GM18505 (cell line): ENCODE data around the gene TAX1BP1.
"Not testable (repeated sequence)": the region's sequence is repeated elsewhere in the genome, so short reads cannot be mapped to it uniquely, and the experiment has no call there.

Experiments
- ATAC-seq: cut with Tn5 transposase; IDR thresholded peaks from one replicate; pipeline ENCODE4 v1.9.1; 2021; ENCODE audit not compliant: unreplicated experiment
- POLR2A ChIP-seq: IDR thresholded peaks from 4 replicates; pipeline ENCODE4 v1.6.1; 2011; ENCODE audit warnings: borderline replicate concordance; ENCODE audit not compliant: insufficient read depth, insufficient read length; ENCODE audit errors: extremely low read depth

The TAX1BP1 gene

DNA sequence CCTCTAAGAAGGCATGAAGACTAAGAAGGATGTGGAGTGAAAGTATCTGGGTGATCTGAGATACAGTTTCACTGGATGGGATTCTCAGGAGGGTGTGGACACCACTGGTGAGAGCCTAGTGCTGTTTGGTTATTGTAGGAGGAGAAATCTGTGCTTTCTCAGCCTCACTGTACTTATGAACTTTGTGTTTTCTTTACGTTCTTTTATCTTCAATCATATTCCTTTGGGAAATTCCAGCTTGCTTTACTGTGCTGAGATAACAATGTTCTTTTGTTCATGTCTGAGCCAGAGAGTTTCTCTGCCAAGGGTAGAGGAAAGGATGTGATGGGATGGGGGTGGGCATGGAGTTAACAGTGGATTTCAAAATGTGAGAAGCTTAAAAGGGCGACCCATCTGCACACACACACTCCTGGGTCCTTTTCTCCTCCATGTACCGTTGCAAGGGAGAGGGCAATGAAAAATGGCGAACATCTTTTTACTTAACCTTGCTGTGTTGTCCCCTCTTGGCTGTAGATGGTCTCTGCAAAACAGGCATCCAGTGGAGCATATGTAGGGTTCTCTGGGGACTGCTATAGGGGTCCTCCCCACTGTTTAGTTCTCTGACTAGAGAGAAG, 25.0 kb upstream of the TAX1BP1 start:
- TF ChIP-seq POLR2A = no peak
- ATAC-seq = no peak

DNA sequence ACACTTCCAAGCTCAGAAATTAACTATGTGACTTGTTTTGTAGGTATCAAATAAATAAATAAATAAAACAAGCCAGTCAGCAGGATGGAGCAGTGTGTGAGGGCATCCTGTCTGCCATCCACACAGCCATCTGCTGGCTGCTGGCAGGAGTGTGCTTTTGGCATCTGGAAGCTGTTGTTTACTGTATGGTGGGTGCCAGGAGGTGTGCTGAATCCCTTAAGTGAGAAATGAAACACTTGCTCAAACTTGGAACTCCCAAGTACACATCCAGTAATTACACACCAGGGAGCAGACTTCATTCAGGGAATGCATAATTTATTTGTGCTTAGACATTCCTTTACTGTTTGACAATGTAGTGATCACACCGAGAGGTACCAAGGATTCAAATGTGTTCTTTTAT, 16.9 kb upstream of the TAX1BP1 start:
- TF ChIP-seq POLR2A = no peak
- no peak for ATAC-seq

DNA sequence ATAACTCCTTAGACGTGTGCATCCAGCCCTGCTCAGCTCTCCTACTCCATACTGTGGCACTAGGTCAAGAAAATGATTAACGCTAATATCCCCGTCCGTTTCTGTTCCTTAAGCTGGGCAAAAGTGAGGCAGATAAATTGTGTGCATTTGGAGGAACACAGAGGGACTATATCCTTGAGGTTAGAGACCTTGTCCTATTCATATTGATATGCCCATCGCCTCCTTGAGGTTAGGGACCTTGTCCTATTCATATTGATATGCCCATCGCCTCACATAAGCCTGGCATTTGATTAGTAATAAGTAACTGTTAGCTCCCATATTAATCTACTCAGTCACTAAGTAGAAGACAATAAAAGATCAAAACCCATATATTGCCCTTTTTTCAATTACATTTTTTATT, 12.9 kb upstream of the TAX1BP1 start:
- TF ChIP-seq POLR2A = no peak
- ATAC-seq = no peak

DNA sequence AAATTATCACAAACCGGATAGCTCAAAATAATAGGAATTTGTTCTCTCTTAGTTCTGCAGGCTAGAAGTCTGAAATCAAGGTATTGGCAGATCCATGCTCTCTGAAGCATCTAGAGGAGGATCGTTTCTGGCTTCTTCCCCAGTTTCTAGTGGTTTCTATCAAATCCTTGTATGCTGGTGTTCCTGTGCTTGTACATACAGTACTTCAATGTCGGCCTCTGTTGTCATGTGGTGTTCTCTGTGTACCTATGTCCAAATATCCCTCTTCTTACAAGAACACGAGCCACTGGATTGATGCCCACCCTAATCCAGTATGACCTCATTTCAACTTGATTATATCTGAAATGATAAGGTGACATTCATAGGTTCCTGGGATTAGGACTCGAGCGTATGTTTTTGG, 9.8 kb upstream of the TAX1BP1 start:
- no peak for ATAC-seq

DNA sequence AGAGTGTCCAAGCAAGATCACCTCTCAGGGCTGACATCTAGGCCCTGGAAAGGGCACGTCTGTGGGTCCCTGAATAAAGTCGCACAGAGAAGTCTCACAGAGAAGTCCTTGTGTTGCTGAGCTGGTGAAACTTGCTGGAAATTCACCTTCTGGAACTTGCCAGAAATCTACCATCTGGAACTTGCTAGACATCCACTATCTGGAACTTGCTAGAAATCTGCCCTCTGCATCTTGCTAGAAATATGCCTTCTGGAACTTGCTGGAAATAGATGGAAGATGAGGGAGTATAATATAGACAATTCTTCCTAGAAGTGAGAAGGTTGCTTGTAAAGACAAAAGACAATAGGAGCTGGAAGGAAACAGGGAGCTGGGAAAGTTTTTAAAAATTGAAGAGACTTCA, 5.4 kb upstream of the TAX1BP1 start:
- TF ChIP-seq POLR2A = no peak
- no peak for ATAC-seq

More for the DNA sequence above, 9.8 kb upstream of the TAX1BP1 start:
- TF ChIP-seq POLR2A = no peak

DNA sequence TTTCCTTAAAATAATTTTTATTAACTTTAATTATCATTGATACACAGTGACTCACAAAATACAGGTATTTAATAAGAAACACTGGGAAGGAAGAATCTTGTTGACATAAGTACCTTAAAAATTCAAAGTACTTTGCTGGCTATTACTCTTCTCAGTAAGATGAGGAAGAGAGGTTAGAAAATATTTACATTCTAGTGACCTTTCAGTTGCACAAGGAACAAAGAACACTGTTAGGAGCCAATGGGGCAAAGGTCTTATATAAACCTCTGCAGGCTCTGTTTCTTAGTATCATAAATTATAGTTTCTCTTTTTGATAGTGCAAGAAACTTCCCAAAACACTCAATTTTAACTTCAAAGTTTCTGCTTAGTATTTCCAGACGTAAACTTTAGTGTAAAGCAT, 4.8 kb upstream of the TAX1BP1 start:
- no peak for TF ChIP-seq POLR2A
- ATAC-seq = no peak

DNA sequence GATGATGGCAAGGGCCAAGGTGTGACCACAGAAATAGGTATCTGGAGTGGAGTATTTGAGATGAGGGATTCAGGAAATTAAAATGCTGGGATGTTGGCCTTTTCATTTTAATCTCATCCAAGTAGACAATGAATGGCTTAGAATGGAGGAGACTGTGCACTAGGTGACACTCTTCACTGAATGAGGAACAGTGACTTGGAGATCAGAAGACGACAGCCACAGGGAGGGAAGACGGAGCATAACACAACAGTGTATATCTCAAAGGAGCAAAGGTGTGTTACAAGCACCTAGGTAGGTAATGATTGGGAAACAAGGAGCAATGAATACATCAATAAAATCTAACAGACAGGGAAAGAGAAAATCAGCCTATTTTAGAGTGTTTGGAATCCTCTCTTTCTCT, 4.1 kb upstream of the TAX1BP1 start:
- no peak for ATAC-seq
- TF ChIP-seq POLR2A = no peak

DNA sequence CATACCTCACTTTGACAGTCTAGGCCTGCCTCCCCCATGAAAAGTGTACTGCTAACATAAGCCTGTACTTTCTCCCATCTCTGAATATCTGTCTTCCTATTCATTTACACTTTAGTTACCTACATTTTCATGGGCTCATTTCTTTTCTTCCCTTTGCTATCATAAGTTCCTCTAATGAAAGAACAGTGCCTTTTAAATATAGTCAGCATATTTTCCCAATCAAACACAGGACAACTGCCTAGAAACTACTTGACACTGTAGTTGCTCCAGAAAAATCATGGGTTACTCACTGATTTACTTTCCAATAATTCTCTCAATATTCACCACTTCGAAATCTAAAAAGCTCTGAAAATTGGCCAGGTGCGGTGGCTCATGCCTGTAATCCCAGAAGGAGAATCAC, 2.8 kb upstream of the TAX1BP1 start:
- no peak for TF ChIP-seq POLR2A

DNA sequence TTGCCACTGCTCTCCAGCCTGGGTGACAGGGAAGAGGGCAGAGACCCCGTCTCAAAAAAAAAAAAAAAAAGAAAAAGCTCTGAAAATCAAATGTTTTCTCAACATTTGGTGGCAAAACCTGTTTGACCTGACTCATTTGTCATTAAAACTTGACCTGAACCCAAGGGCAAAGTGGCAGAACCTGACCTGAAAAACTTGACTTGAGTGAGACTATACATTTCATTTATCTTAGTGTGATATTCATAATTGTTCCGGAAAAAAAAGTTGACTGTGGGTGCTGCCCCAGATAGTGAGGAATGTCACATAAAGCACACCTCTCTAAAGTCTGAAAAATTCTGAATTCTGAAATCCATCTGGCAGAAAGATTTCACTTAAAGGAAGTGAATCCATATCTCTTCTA, 2.3 kb upstream of the TAX1BP1 start:
- TF ChIP-seq POLR2A = no peak
- no peak for ATAC-seq

More for the DNA sequence above, 2.8 kb upstream of the TAX1BP1 start:
- no peak for ATAC-seq

DNA sequence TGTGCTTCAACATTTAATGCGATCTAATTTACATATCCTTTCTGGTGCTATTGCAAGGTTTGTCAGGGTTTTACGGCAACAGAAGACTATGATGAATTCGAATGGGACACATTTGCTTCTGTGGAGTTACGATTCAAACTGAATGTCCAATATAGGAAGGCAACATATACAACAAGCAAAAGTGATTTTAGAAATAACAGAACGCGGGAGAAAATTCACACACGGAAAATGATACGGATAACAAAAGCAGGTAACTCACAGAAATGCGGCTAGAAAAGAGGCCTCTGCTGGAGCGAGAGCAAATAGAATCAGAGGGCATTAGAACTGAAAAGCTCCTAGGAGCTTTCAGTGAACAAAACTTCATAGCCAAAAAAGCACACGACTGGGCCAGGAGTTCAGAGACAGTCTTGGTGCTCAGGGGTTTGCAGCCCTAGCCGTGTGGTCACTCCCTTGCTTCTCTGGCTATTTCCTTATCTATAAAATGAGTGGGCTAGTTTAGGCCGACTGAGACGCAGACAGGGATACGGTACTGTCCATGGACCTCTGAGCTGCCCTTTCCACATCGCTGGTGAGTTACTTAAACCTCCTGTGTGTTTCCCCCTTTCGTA, 557 bp upstream of the TAX1BP1 start:
- ATAC-seq = peak; percentile 31
- no peak for TF ChIP-seq POLR2A

DNA sequence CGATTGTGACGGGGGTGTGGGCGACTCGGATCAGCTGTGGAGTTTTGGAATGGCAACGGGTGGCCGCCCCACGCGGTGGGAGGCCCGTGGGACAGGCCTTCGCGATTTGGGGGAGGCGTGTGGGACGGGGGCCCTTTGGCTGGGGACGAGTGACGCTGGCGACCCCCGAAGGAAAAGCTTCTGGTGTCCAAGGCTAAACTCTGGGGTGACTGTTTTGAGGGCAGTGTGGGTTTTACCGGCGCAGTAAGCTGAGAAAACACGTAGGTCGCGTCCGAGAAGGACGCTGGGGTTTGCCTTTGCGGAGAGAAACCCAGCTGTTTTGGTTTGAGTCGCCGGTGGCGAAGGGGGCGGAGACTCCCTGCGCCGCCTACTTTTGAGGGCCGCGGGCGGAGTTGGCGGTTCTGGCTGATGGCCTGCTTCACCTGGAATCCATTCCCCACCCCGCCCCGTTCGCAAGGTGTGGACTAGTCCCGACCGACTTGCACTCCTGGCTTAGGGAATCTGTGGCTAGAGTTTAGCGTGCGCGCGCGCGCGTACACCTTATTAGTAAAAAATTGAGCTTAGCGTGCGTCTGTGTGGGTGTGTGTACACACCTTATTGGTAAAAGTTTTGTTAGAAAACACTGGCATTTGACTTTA, 606 bp downstream of the TAX1BP1 start:
- TF ChIP-seq POLR2A = peak; percentile 22
- peak; percentile 66 for ATAC-seq

DNA sequence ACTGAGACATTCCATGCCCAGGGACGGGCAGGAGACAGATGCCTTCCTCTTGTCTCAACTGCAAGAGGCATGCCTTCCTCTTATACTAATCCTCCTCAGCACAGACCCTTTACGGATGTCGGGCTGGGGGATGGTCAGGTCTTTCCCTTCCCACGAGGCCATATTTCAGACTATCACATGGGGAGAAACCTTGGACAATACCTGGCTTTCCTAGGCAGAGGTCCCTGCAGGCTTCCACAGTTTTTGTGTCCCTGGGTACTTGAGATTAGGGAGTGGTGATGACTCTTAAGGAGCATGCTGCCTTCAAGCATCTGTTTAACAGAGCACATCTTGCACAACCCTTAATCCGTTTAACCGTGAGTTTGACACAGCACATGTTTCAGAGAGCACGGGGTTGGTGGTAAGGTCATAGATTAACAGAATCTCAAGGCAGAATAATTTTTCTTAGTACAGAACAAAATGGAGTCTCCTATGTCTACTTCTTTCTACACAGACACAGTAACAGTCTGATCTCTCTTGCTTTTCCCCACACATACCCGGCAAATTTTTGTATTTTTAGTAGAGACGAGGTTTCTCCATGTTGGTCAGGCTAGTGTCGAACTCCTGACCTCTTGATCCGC, 2.2 kb downstream of the TAX1BP1 start:
- not testable (repeated sequence) for ATAC-seq

DNA sequence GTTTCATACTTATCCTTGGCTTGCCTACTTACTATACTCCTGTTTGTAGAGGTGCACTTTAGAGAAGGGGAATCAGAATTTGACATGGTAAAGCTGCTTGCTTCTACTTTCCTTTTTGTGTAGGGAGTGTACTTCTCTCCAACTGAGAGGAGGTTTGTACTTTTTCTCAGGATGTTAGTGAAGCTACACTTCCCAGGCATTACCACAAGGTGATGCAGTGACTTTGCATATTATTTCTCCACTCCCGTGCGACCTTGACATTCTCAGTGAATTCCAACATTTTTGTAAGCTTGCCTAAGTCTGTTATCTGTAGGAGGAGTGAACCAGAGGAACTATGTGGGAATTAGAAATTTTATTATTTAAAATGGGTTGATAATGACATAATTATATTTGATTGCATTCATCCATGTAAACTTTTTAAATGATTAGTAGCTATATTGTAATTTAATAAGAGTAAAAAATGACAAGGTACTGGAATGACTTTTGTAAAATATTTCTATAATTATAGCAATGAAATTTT, 5.2 kb downstream of the TAX1BP1 start:
- no peak for ATAC-seq
- no peak for TF ChIP-seq POLR2A

DNA sequence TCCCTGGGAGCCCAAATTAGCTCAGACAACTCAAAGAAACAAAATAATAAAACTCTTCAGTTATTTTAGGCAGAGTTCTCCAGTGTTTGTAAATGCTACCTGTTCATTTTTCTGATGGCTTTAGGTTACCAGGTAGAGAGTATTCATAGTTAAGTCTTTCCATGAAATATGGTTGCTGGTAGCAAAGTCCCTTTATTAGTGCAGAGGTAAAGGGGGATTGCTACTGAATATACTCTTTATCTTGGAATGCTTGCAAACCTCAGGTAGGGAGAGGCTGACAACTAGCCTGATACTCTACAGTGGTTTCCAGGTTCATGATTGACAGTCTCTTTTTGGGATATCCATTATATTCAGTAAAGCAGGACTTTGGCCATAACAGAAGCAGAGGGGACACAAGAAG, 6.5 kb downstream of the TAX1BP1 start:
- TF ChIP-seq POLR2A = no peak
- ATAC-seq = no peak
